Anterior cingulate cortex (tissue), 58 donors: ENCODE data around the gene LINGO4.

Experiments
- DNase-seq, 58 donors: peaks; one replicate each; lab custom pipeline; 2025; lab: John Stamatoyannopoulos, UW

The LINGO4 gene

DNA sequence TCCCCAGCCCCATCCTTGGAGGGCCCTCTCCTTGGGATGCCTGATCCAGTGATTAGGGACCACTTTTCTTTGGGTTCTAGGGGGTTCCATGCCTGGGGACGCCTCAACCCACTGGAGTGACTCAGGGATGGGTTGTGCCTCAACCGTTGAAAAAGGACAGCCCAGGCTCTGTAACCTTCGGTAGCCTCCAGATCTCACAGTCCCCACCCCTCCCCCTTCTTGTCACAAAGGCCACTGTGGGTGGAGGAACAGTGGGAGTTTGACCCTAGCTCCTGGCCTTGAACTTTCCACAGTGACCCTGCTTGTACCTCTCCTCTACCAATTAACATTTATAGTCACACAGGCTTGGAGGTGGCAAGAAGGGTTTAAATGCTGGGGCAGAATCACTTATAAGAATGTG lies 29.0 kb upstream of the LINGO4 start:
- no peak for DNase-seq

DNA sequence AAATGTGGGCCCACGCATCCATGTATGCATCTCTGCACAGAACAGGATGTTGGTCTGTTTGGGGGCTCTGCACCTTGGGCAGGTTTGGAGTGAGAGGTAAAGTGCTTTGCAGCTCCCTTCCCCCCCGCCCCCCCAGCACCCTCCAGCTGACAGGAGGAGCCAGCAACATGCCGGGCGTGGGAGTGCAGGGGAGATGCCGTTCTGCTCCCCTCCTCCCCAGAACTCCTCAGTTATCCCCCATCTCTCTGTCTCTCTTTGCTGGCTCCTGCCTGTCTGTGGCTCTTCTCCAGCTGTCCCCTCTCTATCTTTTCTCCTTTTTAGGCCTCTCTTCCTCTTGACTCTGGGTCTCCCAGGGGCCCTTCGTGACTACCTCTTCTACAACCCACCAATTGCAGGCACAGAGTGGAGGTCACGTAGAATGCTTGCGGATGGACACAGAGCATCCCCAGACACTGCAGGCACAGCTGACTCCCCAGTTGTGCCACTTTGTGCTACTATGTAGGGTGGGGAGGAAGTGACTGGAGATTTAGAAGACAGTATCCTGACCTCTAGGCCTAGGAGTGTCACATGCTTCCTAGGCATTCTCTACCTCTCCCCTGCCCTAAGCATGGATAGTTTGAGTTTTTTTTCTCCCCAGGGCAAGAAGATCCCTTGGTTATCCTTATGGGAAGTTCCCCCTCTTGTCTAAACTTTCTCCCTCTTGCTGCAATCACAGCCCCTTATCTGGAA lies 28.1 kb upstream of the LINGO4 start:
- no peak for DNase-seq

DNA sequence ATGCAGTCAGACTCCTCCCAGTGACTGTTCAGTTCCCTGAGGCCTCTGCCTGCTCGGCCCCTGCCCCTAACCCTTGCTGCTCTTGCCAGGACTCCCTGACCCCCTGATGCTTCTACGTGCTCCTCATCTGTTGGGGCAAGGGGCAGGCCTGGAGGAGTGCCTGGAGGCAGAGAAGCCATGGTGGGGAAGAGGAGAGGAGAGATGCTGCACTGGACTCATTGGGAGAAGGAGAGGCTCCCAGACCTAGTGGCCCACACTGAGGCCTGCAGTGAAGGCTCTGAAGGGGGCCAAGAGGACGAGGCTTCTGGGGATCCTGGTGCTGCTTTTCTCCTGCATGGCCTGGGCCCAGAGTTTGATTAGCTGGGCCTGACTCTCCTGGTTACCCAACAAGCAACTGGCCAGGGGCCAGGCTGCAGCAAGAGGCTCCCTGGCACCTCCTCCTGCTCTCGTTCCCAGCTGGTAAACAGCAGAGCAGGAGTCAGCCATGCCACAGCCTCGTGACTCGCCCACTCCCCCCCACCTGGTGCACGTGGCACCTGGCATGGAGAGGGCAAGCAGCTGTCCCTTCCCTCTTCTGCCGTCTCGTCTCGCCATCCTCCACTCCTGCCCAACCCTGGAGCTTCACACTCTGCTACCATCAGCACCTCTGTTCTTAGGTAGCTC lies 27.2 kb upstream of the LINGO4 start:
- peak in 39 of 58 donors; percentile 5 to 71 (median 32) for DNase-seq

DNA sequence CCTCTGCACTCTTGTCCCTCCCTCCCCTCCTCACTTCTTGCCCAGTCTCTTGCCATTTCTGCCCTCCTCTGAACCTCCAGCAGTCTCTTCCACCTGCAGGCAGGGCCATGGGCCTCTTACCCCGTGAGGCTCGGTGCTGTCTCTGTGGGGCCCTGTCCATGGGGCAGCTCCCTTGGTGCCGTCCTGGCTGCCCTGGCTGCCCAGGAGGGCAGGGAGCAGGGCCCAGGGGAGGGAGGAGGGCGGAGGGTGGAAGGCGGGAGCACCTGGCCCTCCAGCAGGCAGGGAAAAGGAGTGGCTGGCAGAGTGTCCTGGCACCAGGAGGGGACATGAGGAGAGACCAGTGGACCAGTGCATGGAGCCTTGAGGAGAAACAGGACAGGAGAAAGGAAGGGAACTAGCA lies 26.4 kb upstream of the LINGO4 start, which contains the start of gene RORC:
Gene RORC, minus strand, starts transcription at position 198 of the 400 bp plus-strand sequence. Its CDS starts 38 bp downstream, at position 160.
- DNase-seq, result no peak

DNA sequence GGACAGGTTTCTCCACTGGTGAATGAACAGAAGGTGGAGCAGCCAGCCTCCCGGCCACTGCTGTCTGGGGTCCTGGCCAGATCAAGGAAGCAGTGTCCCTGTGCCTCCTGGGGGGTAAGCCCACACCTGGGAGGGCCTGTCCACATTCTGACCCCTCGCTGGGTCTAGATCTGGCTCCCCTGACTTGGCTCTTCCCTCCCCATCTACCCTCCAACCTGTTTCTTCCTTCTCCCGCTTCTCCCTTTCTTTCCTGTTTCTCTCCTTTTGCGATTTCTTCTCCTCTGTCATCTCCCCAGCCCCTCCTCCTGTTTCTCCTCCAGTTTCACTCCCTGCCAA lies 26.0 kb upstream of the LINGO4 start:
- DNase-seq, result no peak

DNA sequence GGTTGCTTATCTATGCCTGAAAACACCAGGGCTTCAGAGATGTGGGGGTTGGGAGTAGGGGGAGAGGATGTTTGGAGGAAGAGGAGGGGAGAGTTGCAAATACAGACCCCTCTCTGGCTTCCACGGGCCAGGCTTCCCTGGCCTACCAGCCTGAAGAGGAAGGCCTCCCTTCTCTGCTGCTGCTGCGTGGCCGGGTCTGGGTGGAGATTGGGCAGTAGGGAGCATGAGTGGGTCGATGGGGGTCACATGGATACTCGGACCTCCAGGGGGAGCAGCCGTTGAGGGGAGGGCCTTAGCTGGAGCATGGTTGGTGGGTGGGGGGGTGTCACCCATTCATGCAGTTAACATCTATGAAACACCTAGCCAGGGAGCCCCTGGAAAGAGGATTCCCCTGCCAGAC lies 24.8 kb upstream of the LINGO4 start:
- no peak for DNase-seq

DNA sequence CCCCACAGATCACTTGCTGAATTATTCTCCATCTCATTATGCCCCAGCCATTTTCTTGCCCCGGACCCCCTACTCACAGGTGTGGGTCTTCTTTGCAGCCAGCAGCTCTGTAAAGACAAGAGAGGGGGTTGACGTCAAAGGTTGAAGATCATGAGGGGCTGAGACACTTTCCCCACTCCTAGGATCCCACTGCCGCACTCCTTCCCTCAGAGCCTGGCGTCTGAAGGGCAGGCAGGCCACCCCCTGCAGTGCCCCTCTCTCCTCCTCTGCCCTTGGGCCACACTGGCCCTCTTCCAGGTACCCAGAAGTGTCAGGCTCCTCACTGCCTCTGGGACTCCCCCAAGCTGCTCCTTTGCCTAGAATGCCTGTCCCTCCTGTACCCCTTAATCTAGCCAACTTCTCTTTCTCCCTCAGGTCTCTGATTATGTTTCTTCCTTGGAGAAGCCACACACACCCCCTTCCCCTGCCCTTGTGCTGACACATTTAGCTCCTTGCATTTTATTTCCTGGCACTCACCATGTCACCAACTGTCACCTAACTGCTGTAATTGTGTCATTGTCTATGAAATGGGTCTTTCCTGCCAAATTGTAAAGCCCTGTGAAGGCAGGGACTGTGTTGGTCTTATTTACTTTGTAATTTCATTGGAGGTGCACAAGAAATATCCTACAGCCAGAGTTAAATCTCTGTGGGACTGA lies 24.3 kb upstream of the LINGO4 start:
- no peak for DNase-seq

DNA sequence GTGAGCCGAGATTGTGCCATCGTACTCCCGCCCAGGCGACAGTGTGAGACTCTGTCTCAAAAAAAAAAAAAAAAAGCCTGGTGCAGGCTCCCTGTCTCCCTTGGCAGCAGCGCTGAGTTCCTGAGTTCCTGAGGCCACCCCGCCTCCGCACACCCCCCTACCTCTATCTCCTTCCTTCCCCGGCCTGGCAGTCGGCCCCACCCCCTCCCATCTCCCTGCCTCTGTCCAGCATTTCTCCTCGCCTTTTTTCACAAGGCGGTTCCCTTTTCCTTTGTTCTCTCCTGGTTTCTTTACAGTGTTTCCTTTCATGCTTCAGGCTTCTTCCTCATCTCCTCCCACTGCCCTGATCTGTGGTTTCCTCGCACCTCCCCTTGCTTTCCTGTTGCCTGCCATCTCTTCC lies 23.7 kb upstream of the LINGO4 start:
- peak in 2 of 58 donors; percentile 13 to 14 for DNase-seq

DNA sequence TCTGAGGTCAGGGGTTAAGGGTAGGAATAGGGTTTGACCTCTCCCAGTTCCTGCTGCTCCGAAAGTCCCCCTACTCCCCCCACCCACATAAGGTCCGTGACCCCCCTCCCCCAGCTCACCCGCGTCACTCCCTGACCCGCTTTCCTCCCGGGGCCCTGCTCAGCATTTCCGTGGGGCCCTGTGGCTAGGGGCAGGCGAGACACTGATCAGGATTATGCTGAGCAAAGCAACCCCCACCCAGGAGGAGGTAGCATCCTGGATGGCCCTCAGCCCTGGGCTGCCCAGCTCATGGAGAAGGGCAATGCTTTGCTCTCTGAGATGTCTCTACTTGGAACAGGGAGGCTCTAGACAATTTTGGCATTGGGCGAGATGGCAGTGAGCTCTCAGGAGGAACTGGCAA lies 22.6 kb upstream of the LINGO4 start:
- DNase-seq, result no peak

DNA sequence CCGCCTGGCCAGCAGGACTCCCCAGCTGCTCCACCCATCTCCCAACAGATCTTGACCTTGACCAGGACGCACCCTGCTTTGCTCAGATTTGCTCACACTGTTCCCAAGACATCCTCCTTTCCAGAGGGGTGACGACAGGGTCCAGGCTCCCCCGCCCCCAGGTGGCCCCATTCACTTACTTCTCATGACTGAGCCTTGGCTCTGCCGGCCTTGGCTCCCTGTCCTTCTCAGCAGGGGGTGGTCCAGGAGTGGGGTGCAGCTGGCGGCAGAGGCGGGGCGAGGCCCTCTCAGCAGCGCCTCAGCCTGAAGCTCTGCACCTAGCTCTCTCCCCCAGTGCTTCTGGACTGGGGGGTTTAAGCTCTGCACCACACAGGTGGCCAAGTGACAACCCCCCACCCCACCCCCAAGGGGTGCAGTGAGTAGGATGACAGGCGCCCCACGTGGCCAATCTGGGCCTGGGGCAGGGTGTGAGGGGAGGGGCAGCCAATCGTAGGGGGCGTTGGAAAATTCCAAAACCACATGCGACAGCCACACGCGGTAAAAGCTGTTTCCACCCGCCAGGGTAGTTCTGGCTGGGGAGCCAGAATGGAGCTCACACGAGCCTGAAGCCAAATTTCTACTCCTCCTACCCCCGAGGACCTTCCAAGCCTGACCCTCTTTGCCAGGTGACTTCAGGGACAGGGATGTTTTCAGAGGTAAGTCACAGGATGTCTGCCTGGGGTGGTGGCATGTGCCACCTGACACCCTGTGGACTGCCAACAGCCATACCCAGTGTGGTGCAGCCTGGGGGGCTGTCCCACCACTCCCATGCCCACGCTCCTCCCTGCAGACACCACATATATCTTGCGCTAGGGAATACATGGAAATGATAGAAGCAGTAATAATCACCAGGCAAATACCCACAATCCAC lies 20.8 kb upstream of the LINGO4 start:
- no peak for DNase-seq

DNA sequence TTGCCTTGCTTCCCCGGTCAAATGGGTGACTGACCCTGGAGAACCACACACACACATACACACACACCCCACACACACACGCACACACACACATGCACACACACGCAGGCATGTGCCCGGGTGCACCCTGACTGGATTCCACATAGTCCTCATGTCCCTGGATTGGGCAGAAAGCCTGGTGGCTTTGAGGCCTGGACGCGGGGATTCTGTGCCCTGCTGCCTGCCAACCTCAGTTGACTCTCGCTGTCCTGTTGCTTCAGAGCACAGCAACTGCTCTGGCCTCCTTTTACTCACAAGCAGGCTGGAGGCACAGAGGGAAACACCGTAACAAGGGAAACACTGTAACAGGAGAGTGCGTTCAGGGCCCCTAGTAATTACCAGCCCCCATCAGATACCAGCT lies 20.0 kb upstream of the LINGO4 start:
- peak in 2 of 58 donors; percentile 12 to 14 for DNase-seq

DNA sequence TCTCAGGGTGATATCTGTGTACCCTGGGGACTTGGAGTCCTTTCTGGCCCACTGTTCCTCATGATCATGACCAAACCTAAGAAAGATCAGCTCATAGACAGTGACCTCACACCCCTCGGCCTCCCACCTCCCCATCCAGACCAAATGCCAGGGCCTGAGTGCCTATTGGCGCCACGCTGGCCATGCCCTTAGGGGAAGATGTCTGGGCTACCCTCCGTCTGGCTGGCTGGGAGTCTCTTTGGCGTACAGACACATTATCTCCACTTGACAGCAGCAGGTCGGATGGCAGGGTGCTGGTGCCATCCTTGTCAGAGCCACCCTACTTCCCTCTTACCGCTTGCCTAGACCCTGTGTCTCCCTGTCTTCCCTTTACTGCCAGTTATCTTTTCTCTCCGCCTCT lies 18.0 kb upstream of the LINGO4 start:
- no peak for DNase-seq

DNA sequence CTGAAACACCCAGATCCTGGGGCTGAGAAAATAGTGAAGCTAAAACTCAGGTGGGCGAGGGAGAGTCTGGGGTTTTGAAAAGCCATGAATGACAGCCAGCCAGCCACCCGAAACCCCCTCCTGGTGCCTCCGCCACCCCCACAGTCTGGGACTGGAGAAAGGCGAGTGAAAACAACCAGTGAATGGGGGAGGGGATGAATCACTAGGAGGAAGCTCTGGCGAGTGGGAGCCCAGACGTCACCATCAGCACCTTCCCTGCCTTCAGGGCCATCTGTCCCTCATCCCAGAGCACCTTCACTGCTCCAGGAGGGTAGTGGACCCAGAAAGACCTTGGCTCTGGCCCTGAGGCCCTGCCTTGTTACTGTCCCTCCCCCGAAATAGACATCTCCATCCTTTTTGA lies 17.2 kb upstream of the LINGO4 start:
- DNase-seq, result no peak

DNA sequence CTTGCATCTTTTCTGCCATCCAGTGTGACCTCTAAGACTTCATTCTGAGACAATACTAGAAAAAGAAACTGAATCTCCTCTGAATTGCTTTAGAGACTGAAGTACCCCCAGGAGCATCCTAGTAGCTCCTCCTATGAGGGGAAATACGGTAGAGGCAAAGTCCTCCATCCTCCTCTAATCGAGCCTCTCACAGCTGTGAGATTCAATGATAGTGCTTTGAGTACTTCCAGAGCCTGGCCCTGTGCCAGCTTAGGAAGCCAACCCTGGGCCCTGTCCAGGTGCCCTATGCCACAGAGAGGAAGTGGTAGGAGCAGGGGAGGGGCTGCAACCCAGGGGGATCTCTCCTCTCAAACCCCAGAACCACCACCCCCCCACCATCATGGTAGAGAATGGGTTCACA lies 15.7 kb upstream of the LINGO4 start:
- no peak for DNase-seq

DNA sequence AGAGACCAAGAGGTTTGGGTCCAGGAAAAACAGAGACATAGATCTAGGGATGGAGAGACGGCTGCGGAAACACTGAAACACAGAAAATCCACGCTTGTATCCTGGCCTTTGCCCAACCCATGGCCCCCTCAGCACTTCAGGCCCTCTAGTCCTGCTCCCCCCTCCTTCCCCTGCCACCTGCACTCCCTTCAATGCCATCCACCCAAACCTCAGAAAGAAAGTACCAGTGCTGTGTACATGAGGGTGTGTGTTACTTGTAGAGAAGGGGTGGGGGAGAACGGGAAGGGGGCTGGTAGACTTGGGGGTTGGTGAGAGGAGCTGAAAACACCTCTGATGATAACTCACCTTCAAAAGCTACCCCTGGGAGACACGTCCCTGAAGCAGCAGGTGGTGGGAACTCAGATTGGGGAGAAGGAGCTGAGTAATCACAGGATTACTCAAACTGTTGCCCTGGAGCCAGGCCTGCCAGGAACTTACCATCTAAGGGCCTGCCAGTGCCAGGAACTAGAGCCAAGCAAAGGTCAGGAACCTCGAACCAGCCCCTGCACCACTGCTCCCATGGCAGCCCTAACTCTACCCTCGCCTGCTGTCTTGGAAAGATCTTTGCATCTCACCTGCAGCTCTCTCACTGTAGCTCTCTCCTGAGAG lies 14.9 kb upstream of the LINGO4 start:
- DNase-seq, result no peak

DNA sequence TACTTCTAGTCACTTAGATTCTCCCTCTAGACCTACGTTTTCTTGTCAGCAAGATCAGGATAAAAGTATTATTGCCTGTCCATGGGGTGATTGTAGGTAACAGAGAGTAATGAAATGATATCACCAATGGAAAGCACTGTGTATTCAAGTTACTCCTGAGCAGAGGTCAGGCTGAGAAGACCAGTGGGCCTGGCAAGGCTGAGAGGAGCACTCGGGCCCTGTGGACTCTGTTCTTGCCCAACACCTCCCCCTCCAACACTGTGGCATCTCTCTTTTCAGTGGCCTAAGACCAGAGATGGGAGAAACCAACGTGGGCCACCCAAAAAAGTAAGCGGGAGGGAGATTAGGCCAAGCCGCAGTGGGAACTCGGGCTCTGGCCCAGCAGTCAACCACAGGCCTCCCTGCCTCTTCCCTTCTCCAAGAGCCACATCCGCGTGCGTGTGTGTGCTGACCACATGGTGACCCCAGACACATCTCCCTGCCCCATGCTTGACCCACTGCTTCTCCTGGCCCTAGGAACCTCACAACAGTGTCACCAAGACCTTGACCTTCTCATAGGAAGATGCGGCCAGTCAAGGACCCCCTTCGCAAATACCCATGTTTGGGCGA lies 14.1 kb upstream of the LINGO4 start:
- DNase-seq, result no peak

DNA sequence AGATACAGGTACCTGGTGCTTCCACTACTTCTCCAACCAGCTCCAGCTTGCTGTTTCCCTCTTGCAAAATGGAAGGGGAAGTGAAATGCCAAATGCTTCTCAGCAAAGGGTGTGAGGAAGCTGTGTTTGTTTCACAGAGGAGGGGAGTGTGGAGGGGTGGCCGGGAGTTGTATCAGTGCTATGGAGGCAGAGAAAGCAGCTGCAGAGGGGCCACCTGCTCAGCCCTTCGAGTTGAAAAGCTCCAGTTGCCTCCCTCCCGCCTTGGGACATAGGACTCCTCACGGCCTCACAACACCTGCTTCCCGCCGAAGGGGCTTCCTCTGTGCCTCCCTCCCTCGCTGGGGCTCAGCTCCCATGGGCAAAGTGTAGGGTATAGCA lies 12.1 kb upstream of the LINGO4 start:
- DNase-seq, result no peak

DNA sequence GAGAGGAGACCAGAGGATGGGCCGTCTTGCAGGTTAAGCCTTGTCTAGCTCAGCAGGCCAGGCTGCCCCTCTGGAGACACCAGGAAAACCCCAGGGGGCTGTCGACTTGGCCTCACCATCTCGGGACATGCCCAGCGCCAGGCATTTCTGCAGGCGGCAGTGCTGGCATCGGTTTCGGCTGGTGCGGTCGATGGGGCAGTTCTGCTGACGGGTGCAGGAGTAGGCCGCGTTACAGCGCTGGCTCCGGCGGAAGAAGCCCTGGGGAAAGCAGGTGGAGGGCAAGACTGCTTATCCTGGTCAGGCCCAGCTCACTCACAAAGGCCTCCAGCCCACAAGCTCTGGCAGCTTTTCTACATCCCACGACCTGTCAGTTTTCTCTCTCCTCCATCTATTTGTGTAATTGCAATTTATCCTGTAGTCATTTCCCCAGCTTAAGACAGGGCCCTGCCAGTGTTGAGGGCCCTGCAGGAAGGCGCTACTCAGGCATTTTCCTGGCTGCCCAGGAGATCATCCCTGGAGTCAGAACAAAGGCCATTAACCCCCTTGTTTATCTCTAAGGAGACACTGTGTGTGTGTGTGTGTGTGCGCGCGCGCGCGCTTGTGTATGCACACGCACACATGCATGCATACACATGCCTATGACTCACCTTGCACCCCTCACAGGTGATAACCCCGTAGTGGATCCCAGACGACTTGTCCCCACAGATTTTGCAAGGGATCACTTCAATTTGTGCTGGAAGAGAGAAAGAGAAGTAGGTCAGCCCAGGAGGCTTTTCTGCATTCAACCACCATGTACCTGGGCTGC lies 11.5 kb upstream of the LINGO4 start:
- no peak for DNase-seq
